ENCODE measurements around the gene SLA2.

Gene SLA2

DNA sequence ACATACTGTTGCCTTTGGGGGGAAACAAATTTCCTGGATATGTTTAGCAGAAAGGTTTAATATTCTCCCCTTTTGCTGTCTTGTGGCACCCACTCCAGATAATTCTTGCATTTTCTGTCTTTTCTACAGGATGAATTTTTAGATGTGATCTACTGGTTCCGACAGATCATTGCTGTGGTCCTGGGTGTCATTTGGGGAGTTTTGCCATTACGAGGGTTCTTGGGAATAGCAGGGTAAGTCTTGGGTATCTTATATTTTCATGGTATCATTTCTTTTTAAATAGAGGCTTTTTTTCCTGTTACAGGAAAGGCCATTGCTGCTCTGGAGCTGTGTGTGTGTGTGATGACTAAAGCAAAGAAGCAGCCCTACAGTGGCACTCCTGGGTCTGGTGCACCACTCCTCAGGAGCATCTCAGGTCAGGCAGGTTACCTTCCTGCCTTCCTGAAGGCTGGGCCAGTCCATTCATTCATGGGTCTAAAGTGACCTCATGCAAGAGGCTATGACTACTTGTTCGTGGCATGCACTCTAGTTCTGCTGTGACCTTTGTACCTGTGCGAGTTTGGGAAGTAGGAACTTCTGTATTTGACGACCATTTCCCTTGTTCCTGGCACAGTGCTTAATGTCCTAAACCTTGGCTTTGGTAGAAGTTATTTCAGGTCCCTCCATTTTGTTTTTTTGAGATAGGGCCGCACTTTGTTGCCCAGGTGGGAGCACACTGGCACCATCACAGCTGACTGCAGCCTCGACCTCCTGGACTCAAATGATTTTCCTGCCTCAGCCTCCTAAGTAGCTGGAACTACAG, 38.2 kb downstream of the SLA2 start:
- no peak for DNase-seq

DNA sequence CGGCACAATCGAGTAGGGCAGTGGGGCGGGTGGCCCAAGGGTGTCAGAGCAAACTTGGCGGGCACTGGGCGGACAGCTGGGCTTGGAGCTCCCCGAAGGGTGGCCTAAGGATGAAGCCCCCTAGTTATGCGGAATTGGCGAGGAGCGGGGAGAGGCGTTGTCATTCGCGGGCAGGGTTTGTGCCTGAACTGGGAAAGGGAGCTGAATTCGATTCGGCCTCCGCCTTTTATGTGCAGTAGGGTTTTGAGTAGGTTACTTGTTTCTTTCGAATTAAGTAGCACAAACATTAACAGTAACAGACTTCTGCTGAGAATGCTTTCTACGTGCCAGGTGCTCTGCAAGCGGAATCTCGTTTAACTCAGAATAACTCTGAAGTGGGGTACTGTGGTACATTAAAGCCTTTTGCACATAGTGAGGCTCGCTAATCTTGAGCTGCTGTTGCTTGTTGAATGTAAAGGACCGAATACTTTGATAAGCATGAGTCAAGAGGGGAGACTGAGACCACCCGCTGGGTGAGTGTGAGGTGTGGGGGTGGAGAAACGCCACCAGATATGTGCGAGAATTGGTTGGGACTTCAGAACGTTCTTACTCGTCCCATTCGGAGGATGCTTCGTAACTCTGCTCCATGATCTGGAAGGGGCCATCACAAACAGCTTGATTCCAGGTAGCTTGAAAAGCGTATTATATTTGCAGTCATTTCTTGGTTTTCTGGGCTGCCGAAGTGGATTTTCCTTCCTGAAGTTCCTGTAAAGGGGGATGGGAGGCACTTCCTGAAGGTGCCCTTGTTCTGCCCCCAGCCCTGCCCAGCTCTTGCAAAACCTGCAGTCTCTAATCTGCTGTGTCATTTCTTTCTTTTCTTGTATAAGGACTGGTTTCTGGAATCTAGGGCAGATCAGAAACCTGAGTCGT, 39.6 kb downstream of the SLA2 start:
- peak; percentile 67 for DNase-seq

DNA sequence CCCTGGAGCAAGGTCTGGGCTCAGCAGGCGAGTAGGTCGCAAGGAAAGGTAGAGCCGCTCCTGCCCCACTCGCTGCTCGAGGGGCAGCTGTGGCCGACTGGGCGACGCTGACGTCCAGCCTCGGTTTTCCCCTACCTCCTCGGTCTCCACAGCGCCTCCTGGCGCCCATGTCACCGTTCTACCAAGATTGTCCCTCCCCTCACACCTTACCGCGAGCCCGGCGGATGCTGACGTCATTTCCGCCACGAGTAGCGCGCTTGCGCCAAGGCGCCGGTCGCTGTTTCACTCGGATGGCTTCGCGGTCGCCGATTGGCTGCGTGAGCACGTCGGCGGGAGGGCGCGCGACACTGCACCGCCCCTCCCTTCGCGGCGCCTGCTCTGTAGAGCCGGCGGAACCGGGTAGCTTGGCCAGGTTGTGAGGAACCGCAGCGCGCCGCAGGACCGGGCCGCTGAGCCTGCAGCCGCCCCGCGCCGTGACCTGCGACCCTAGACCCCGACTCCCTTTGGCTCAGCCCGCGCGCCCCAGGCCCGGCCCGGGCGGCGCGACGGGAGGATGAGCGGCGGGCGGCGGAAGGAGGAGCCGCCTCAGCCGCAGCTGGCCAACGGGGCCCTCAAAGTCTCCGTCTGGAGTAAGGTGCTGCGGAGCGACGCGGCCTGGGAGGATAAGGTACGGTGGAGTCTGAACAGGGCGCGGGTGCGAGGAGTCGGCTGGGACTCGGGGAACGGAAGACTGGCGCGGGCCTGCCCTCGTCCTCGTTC, 40.4 kb downstream of the SLA2 start, which contains the start of gene RAB5IF:
TSS of gene RAB5IF (plus strand) at position 381 of the 759 bp plus-strand sequence. CDS start at position 554, 173 bp downstream.
- DNase-seq, result peak; percentile 99

DNA sequence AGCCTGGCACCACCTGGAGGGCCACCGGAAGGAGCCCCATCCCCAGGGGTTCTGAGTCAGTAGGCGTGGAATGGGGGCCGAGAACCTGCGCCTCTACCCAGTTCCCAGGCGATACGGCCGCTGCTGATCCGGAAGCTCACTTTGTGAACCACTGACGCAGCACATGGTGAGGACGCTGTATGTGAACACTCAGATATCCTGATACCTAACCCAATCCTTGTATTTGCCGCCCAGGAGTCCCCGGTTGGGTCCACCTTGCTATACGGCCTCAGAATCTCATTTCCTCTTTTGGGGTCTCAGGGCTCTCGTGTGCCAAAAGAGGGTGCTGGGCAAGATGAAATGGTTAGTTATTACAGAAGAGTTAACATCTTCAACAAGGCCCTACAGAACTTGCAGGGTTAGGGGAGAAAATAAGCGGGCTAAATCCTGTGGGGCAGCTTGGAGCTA, 41.0 kb downstream of the SLA2 start:
- peak; percentile 84 for DNase-seq

- DNase-seq, result no peak
Measured at GRCh38 chr20:36601540-36601939, 44.5 kb downstream of the SLA2 start.

GRCh38 chr20:36599912-36600345, 46.1 kb downstream of the SLA2 start:
- DNase-seq, result peak; percentile 71

DNA sequence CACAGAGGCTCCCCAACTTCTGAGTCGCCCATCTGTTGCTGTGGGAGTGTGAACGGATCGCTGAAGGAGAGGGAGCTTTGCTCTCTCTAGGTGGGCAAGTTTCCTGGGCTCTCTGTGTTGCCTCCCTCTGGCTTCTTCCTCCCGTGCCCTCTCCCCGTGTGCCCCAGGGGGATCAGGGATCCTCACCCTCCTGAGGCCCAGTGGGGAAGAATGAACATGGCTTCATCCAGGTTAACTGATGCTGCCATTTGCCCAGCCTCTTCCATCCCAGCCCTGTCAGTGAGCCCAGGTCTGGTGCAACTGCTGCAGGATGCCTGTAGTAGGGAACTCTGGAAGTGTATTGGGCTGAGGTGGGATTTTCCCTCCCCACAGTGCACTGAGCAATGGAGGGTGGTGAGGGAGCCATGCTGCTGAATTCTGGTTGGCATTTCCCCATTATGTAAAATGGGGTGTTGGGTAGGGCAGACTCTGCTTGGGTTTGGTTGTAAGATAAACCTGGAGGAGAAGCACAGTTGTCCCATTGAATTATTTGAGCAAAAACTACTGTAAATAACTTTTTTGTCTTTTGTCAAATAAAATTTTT, 52.6 kb downstream of the SLA2 start:
- DNase-seq, result no peak

DNA sequence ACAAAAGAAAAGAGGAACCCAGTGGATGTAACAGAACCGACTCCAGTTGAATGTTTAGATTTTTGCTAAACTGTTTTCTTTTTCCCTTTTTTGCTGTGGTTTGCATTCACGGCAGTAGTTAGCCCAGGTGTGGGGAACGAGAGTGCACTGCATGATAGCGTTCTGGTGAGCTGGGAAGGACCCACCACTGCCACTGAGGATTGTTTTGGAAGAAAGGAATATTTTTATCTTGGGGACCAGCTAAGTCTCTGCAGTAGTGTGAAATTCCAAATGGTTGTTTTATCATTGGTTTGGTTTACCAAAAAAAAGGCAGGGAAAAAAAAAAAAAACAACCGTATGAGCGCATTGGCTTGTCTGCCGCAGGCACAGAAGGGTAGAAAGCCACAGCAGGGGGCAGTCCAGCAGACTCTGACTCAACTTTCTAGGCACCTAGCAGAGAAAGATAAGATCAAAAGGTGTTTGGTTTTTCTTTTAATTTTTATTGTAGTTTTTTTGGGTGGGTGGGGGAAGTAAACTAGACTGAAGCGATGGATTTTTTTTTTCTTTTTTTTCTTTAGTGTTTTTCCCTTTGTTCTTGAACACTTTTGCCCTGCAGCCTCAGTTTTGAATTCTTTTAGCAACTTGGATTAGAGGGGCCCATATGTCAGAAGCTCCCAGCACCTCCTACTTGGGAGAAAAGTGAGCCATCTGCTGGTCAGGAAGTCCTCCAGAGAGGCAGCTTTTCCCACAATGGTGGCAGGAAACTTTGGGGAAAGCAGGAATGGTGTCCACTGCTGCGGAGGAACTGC, 53.9 kb downstream of the SLA2 start:
- DNase-seq, result peak; percentile 33

- no peak for DNase-seq
Measured at GRCh38 chr20:36591281-36591680, 54.7 kb downstream of the SLA2 start.

GRCh38 chr20:36587388-36588070, 58.5 kb downstream of the SLA2 start:
- no peak for DNase-seq

- DNase-seq, result no peak
Measured at GRCh38 chr20:36585410-36586125, 60.4 kb downstream of the SLA2 start.

DNA sequence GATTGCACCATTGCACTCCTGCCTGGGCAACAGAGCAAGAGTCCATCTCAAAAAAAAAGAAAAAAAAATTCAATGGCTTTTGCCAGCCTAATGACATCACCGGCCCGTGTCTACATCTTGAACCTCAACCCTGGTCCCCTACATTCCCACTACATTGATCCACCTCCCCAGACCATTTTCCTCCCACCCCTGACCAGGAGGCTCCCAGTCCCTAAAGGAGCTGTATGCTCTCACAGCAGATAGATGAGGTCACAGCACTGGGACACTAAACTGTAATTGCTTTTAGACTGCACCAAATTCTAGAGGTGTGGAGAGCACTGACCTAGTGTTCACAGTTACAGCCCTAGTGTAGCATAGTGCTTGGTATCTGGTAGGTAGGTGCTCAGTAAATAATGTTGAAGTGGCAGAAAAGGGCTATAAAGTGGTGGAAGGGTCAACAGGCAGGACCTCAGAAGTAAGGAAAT, 61.9 kb downstream of the SLA2 start:
- no peak for DNase-seq

GRCh38 chr20:36582821-36583220, 63.2 kb downstream of the SLA2 start:
- no peak for DNase-seq

GRCh38 chr20:36582322-36582721, 63.7 kb downstream of the SLA2 start:
- DNase-seq, result no peak

DNA sequence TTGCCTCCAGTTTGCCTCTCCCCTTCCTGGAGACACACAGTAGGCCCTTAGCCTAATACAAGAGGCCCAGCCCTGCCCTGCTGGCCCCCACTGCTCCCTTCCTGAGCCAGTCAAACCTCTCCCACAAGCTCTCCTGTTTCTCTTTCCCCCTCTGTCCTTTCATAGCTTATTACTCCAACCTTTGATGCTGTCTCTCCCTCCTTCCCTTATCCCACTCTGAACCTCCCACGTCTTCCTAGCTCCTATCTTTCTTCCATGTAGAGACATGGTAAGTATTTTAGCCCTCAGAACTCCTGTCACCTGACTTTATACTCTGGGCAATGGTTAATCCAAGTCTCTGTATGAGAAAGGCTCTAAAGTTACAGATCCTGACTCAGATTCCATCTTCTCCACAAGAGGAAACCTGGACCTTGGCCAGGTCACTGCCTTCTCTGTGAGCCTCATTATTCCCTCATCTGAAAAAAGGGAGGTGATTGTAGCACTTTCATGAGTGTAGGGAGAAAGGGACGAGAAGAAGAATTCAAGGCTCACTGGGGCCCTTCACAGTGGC, 65.9 kb downstream of the SLA2 start:
- no peak for DNase-seq

- no peak for DNase-seq
Measured at GRCh38 chr20:36578356-36579041, 67.5 kb downstream of the SLA2 start.

DNA sequence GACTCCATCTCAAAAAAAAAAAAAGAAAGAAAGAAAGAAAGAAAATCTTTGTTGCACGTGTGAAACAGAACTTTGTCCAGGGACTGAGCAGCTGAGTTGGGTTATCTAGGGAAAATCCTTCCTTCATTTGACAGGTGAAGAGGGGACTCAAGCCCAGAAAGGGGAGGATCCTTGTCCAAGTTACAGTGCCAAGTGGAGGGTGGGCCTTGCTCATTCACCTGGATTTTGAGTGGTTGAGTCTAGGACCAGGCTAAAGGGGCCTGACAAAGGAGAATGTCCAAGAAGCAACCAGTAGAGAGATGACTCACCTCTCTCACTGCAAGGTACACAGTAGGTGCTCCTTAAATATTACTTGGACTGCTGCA, 69.9 kb downstream of the SLA2 start:
- no peak for DNase-seq

- DNase-seq, result peak; percentile 68
Measured at GRCh38 chr20:36574366-36575135, 71.4 kb downstream of the SLA2 start.
